Dedifferentiated amniotic fluid mesenchymal stem cell (primary cell): ENCODE data around the gene SHPK.
"Not testable (repeated sequence)": the region's sequence is repeated elsewhere in the genome, so short reads cannot be mapped to it uniquely, and the experiment has no call there.

ENCODE experiments used
- DNase-seq: peaks from one replicate; pipeline ENCODE4 v3.0.0-alpha.2; 2016; ENCODE audit errors: extremely low spot score

The SHPK gene

GRCh38 chr17:3589784-3590183 is 46.3 kb downstream of the SHPK start:
- DNase-seq = no peak

GRCh38 chr17:3585826-3586225 is 50.2 kb downstream of the SHPK start:
- DNase-seq = no peak

- no peak for DNase-seq
These were observed 52.6 kb downstream of the SHPK start for GRCh38 chr17:3583456-3583855.

GRCh38 chr17:3582915-3583314 is 53.1 kb downstream of the SHPK start:
- no peak for DNase-seq

GRCh38 chr17:3578667-3579066 is 57.4 kb downstream of the SHPK start:
- not testable (repeated sequence) for DNase-seq

GRCh38 chr17:3576970-3577369 is 59.1 kb downstream of the SHPK start:
- DNase-seq = no peak

GRCh38 chr17:3575511-3575910 is 60.5 kb downstream of the SHPK start:
- DNase-seq = no peak

GRCh38 chr17:3574231-3574630 is 61.8 kb downstream of the SHPK start:
- no peak for DNase-seq

GRCh38 chr17:3573246-3574100 is 62.6 kb downstream of the SHPK start:
- no peak for DNase-seq

- no peak for DNase-seq
These were observed 63.8 kb downstream of the SHPK start for GRCh38 chr17:3572231-3572630.

- no peak for DNase-seq
These were observed 64.8 kb downstream of the SHPK start for GRCh38 chr17:3571043-3571900.

- no peak for DNase-seq
These were observed 66.4 kb downstream of the SHPK start for GRCh38 chr17:3569534-3570137.

GRCh38 chr17:3566551-3566950 is 69.5 kb downstream of the SHPK start:
- no peak for DNase-seq

- DNase-seq = no peak
These were observed 70.9 kb downstream of the SHPK start for GRCh38 chr17:3565143-3565542.

- DNase-seq = not testable (repeated sequence)
These were observed 71.8 kb downstream of the SHPK start for GRCh38 chr17:3564241-3564640.

- no peak for DNase-seq
These were observed 76.8 kb downstream of the SHPK start for GRCh38 chr17:3559270-3559645.

GRCh38 chr17:3558603-3559269 is 77.3 kb downstream of the SHPK start:
- no peak for DNase-seq
